HepG2 (cell line): ENCODE data around the gene C20orf204. TPM values are rescaled to one million over a fixed set of nuclear protein-coding genes. Genes with fewer than 3 reads are reported as not detected.

Source experiments
- ATAC-seq: fragments of 200-7000 bp; cut with Tn5 transposase; 3 replicates; pipeline ENCODE4 v1.9.1; 2020; ENCODE audit warnings: mild to moderate bottlenecking, moderate library complexity
- BruUV-seq: library from RNA; stranded (reverse); fragments of 400-500 nt; replicated peaks from 2 replicates; lab custom pipeline; 2021; lab: Mats Ljungman, UMichigan
- CTCF ChIA-PET: fragments of 300-600 bp; formaldehyde crosslinking; extraction: SDS; loops from one replicate; lab custom pipeline; 2021; ENCODE audit warnings: low total read pairs, inconsistent platforms, low intra/inter-chr PET ratio; lab: Yijun Ruan, JAX
- POLR2A ChIA-PET: fragments of 350-600 bp; sonication (Branson Sonifier 250); formaldehyde crosslinking; loops from one replicate; lab custom pipeline; 2020; ENCODE audit warnings: antibody characterized with exemption, inconsistent platforms; lab: Yijun Ruan, JAX
- DNase-seq: peaks from one replicate; pipeline ENCODE4 v3.0.0-alpha.2; 2015; ENCODE audit warnings: low spot score
- FAIRE-seq: peaks from 3 replicates; lab custom pipeline; 2011; peaks lifted over from hg19 to GRCh38; lab: Jason Lieb, UNC
- H2AFZ ChIP-seq: one replicate; pipeline ENCODE4 v1.6.1; 2011; ENCODE audit warnings: low read length, inconsistent platforms
- H3K27ac ChIP-seq: fragments of 300-600 bp; 3 replicates; pipeline ENCODE4 v1.8.0; 2011; ENCODE audit warnings: mixed run types, mild to moderate bottlenecking, mixed read lengths, low read length, inconsistent platforms; ENCODE audit not compliant: insufficient read depth; ENCODE audit errors: extremely low read length
- H3K27me3 ChIP-seq, 2 experiments: fragments of 200-600 bp in 1 of 2; 2 replicates in 1 of 2; 3 replicates in 1 of 2; pipeline versions ENCODE4 v1.6.0 to v1.8.0; 2011; ENCODE audit warnings: low read length in 2 of 2, mild to moderate bottlenecking in 2 of 2, moderate library complexity in 2 of 2, inconsistent platforms in 1 of 2; ENCODE audit not compliant: insufficient read depth in 2 of 2, control insufficient read depth in 1 of 2
- H3K36me3 ChIP-seq, 2 experiments: fragments of 200-600 bp in 1 of 2; replicated peaks in 1 of 2; 2 replicates in 1 of 2; 3 replicates in 1 of 2; pipeline versions ENCODE4 v1.5.1 to v1.8.0; 2011; ENCODE audit warnings: low read length in 2 of 2, inconsistent platforms in 1 of 2; ENCODE audit not compliant: insufficient read depth in 2 of 2, control insufficient read depth in 1 of 2
- H3K4me1 ChIP-seq: 2 replicates; pipeline ENCODE4 v1.5.1; 2012; ENCODE audit warnings: low read length, inconsistent platforms; ENCODE audit not compliant: insufficient read depth
- H3K4me2 ChIP-seq: 2 replicates; pipeline ENCODE4 v1.6.0; 2011; ENCODE audit warnings: low read depth, low read length, inconsistent platforms
- H3K4me3 ChIP-seq, 3 experiments: fragments of 200-600 bp in 1 of 3; sonication (generic), shearing (Covaris generic) in 1 of 3; replicated peaks in 1 of 3; 2 replicates each; pipeline ENCODE4 v1.5.1; 2011 to 2016; ENCODE audit warnings: low read length in 3 of 3, inconsistent platforms in 2 of 3, low read depth in 2 of 3, mild to moderate bottlenecking in 2 of 3, control low read depth in 1 of 3, mixed read lengths in 1 of 3; ENCODE audit not compliant: insufficient read depth in 1 of 3
- H3K79me2 ChIP-seq: one replicate; pipeline ENCODE4 v1.6.1; 2011; ENCODE audit warnings: low read length, inconsistent platforms; ENCODE audit not compliant: insufficient read depth
- H3K9ac ChIP-seq: 2 replicates; pipeline ENCODE4 v1.6.0; 2011; ENCODE audit warnings: mild to moderate bottlenecking, low read depth, low read length, inconsistent platforms; ENCODE audit not compliant: insufficient read depth
- H3K9me3 ChIP-seq: 2 replicates; pipeline ENCODE4 v1.5.1; 2012; ENCODE audit warnings: mild to moderate bottlenecking, low read length
- H4K20me1 ChIP-seq: 2 replicates; pipeline ENCODE4 v1.6.0; 2011; ENCODE audit warnings: inconsistent platforms, mild to moderate bottlenecking, low read length, moderate library complexity; ENCODE audit not compliant: insufficient read depth
- PAX8 ChIP-seq: sonication (generic); formaldehyde crosslinking; IDR thresholded peaks from 2 replicates; pipeline ENCODE4 v1.8.0; 2022; ENCODE audit warnings: mild to moderate bottlenecking, missing genetic modification reagents, borderline replicate concordance
- REPIN1 ChIP-seq: sonication (generic); formaldehyde crosslinking; IDR thresholded peaks from 2 replicates; pipeline ENCODE4 v1.8.0; 2022; ENCODE audit warnings: missing genetic modification reagents, low read depth, mild to moderate bottlenecking, borderline replicate concordance
- SMAD9 ChIP-seq: sonication (generic); formaldehyde crosslinking; IDR thresholded peaks from 2 replicates; pipeline ENCODE4 v1.5.1; 2020; ENCODE audit warnings: mild to moderate bottlenecking, missing genetic modification reagents
- SP2 ChIP-seq: sonication (generic); formaldehyde crosslinking; IDR thresholded peaks from 2 replicates; pipeline ENCODE4 v1.5.1; 2020; ENCODE audit warnings: mild to moderate bottlenecking, missing genetic modification reagents
- SRSF1 ChIP-seq: fragments of 200-400 bp; formaldehyde crosslinking; optimal IDR thresholded peaks from 2 replicates; pipeline ENCODE3; 2017; ENCODE audit warnings: mild to moderate bottlenecking, low read depth, low read length, moderate library complexity
- ZFP36L2 ChIP-seq: sonication (generic); formaldehyde crosslinking; IDR thresholded peaks from 2 replicates; pipeline ENCODE4 v1.4.0; 2020; ENCODE audit warnings: missing genetic modification reagents
- ZIK1 ChIP-seq: sonication (generic); formaldehyde crosslinking; IDR thresholded peaks from 2 replicates; pipeline ENCODE4 v1.5.0; 2020; ENCODE audit warnings: mild to moderate bottlenecking, low read depth, missing genetic modification reagents, borderline replicate concordance
- ZNF468 ChIP-seq: sonication (generic); formaldehyde crosslinking; IDR thresholded peaks from 2 replicates; pipeline ENCODE4 v1.8.0; 2022; ENCODE audit warnings: mild to moderate bottlenecking, moderate library complexity, missing genetic modification reagents
- ZNF607 ChIP-seq: sonication (generic); formaldehyde crosslinking; IDR thresholded peaks from 2 replicates; pipeline ENCODE4 v1.5.1; 2020; ENCODE audit warnings: missing genetic modification reagents, mild to moderate bottlenecking, borderline replicate concordance
- WGBS: methylation state at CpG from one replicate; pipeline ENCODE4 v1.1.6; 2017; ENCODE audit warnings: low lambda C conversion rate; 5-methylcytosine and 5-hydroxymethylcytosine counted together
- in situ Hi-C: cut with HindIII; loops from 2 replicates; pipeline ENCODE4 v1.10.0; 2017; ENCODE audit warnings: low pct_unique_long_range_greater_than_20kb; ENCODE audit not compliant: extremely low pct_ligation_motif_present
- intact Hi-C: fragments of 100-400 bp; cut with micrococcal nuclease; formaldehyde crosslinking; loops from one replicate; pipeline ENCODE4 v1.10.0; 2022; ENCODE audit not compliant: unreplicated experiment
- polyA plus RNA-seq, 8 experiments: library from polyadenylated mRNA; depleted of rRNA in 3 of 8; stranded (reverse) in 7 of 8; unstranded in 1 of 8; fragments of >200 nt; fragmentation: Illumina TruSeq in 4 of 8; extraction: Trizol in 4 of 8; gene quantifications; 2 replicates each; pipeline versions ENCODE4 v1.2.1 to v1.2.3, GENCODE V29; 2011 to 2016; ENCODE audit warnings: low read depth in 4 of 8, missing spikeins in 1 of 8, mixed read lengths in 1 of 8; ENCODE audit not compliant: insufficient read depth in 1 of 8
- total RNA-seq, 5 experiments: library from RNA; depleted of rRNA; stranded (reverse); fragments of >200 nt; fragmentation: Illumina TruSeq; extraction: Trizol; gene quantifications; 2 replicates each; pipeline ENCODE4 v1.2.3, GENCODE V29; 2016; ENCODE audit warnings: low read depth in 1 of 5
- TF ChIP-seq, protein P1 (sequence below): sonication (generic); formaldehyde crosslinking; IDR thresholded peaks from 2 replicates; pipeline ENCODE4 v1.5.0; 2020; ENCODE audit warnings: missing genetic modification reagents, mild to moderate bottlenecking, borderline replicate concordance
- TF ChIP-seq, protein P2 (sequence below): sonication (generic); formaldehyde crosslinking; IDR thresholded peaks from 2 replicates; pipeline ENCODE4 v1.5.0; 2020; ENCODE audit warnings: missing genetic modification reagents
- TF ChIP-seq, protein P3 (sequence below): sonication (generic); formaldehyde crosslinking; IDR thresholded peaks from 2 replicates; pipeline ENCODE4 v1.8.0; 2022; ENCODE audit warnings: missing genetic modification reagents, mild to moderate bottlenecking, moderate library complexity, borderline replicate concordance
- TF ChIP-seq, protein P4 (sequence below): sonication (generic); formaldehyde crosslinking; IDR thresholded peaks from 2 replicates; pipeline ENCODE4 v1.8.1; 2023; ENCODE audit warnings: missing genetic modification reagents, mild to moderate bottlenecking, borderline replicate concordance

Gene C20orf204
- total and polyA plus RNA-seq, 2 of the 13 experiments (the other 11 are each of a cell fraction or from before 2014, with no cell fraction given) = 22.1 to 80.0 TPM

DNA sequence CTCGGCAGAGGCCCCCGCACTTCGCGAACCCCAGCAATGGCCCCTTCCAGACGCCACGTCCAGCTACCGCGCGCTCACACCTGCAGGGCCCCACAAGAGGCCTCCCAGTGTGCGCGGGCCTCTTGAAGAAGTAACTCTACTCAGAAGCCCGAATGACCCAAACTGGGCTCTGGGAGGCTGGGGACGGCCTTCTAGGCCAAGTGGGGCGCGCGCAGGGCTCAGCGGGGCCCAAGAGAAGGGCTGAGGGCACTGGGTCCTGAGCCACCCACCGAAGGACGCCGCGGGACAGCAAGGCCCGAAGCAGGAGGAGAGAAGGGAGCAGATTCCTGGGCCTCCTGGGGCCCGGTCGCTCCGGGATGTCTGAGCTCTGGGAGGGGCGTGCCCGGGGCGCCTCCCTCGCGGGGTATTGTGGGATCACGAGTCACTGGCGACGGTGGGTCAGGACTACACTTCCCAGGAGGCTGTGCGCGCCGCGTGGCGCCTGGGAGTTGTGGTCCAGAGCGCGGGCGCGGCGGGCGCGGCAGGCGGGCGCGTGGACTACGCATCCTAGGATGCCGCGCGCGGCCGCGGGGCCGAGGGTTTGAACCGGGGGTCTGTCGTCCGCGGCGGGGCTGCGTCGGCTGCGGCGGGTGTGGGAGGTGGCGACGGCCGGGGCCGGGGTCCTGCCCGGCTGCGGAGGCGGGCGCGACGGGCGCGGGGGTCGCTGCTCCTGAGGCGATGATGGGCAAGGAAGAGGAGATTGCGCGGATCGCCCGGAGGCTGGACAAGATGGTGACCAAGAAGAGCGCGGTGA, 26.8 kb downstream of the C20orf204 start, which contains the start of gene TCEA2 (continued):
- TF ChIP-seq, protein P1, sequence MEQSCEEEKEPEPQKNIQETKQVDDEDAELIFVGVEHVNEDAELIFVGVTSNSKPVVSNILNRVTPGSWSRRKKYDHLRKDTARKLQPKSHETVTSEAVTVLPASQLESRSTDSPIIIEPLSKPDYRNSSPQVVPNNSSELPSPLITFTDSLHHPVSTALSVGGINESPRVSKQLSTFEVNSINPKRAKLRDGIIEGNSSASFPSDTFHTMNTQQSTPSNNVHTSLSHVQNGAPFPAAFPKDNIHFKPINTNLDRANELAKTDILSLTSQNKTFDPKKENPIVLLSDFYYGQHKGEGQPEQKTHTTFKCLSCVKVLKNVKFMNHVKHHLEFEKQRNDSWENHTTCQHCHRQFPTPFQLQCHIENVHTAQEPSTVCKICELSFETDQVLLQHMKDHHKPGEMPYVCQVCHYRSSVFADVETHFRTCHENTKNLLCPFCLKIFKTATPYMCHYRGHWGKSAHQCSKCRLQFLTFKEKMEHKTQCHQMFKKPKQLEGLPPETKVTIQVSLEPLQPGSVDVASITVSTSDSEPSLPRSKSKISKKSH (CRISPR knock-in tag) = peak; percentile 93
- TF ChIP-seq SRSF1 (peak; percentile 98), REPIN1 (CRISPR knock-in tag) (peak; percentile 76), ZFP36L2 (CRISPR knock-in tag) (peak; percentile 29; the same call in 1 of the 2 replicates)
- TF ChIP-seq, protein P2, sequence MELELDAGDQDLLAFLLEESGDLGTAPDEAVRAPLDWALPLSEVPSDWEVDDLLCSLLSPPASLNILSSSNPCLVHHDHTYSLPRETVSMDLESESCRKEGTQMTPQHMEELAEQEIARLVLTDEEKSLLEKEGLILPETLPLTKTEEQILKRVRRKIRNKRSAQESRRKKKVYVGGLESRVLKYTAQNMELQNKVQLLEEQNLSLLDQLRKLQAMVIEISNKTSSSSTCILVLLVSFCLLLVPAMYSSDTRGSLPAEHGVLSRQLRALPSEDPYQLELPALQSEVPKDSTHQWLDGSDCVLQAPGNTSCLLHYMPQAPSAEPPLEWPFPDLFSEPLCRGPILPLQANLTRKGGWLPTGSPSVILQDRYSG = peak; percentile 74
- TF ChIP-seq, all 625 proteins: peak for 419

DNA sequence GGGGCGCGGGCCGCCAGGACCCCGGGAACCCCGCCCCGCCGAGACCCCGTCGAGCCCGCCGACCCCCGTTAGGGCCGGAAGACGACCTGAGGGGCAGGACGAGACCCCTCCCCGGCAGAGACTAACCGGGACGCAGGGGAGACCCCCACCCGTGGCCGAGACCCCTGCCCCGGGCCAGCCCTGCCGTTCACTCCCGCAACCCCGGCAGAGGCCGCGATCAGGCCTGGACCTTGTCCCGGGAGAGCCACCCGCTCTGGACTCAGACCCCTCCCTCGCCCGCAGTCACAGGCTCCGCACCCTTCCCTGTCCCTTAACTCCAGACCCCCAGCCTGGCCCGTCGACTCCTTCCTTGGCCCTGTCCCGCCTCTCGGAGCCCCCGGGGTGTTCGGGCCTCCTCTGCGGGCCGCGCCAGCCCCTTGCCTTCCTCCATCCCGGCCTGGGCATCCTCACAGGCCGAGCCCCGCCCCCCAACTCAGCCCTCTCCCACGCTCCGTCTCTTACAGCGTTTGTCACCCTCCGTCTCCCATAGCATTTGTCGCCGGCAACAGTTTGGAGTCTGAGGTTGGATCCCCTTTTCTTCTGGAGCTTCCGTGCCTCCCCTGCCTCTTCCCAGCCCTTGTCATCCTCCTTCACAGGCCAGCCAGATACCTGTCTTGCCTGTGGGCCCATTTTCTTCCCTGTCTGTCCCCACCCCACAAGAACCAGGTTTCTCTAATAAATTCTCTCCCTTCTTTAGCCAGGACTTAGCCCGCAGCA, 27.6 kb downstream of the C20orf204 start:
- ChIA-PET POLR2A (interaction anchor here (0.6 to 4.6 kb wide), 26 partner anchors 8 to 411 kb away, joined by 3 to 113 read pairs (median 7); partner anchors contain the start of genes C20orf204, LKAAEAR1, OPRL1 and PRPF6), CTCF (interaction anchor here (1.5 kb wide), 1 partner anchor 83 kb away, joined by 4 read pairs; the partner anchor contains the start of gene PRPF6)
- FAIRE-seq (peak; percentile 4), DNase-seq (no peak), ATAC-seq (peak; percentile 35)
- WGBS = under 1% methylated on average over 35 of the region's 51 CpGs
- in situ Hi-C loops = no loop called here
- TSS peak; percentile 78 for BruUV-seq
- H3K9me3 ChIP-seq = no peaks in the 10 kb centered on the region
- no peaks in the 10 kb centered on the region for H3K79me2 ChIP-seq
- H3K4me1 ChIP-seq = peaks cover 57% of the 10 kb centered on the region
- H3K36me3 ChIP-seq = no peaks in the 10 kb centered on the region
- H3K4me2 ChIP-seq = peak overlapping the region; percentile 95
- H3K4me3 ChIP-seq = peak overlapping the region; percentile 82 to 98 (median 90)
- H3K27ac ChIP-seq = peak overlapping the region; percentile 78
- intact Hi-C loops = loop anchor here (2.0 kb wide), 1 partner anchor 17 kb away; the partner anchor contains the start of gene OPRL1
- H3K27me3 ChIP-seq = peaks cover 3 to 6% of the 10 kb centered on the region in 2 experiments; a peak in 2 of 5 replicates
- peak overlapping the region; percentile 82 for H3K9ac ChIP-seq
- H4K20me1 ChIP-seq = peaks cover 4% of the 10 kb centered on the region; the same call in 1 of the 2 replicates
- no peak overlapping the region for H2AFZ ChIP-seq
- TF ChIP-seq, protein P3, sequence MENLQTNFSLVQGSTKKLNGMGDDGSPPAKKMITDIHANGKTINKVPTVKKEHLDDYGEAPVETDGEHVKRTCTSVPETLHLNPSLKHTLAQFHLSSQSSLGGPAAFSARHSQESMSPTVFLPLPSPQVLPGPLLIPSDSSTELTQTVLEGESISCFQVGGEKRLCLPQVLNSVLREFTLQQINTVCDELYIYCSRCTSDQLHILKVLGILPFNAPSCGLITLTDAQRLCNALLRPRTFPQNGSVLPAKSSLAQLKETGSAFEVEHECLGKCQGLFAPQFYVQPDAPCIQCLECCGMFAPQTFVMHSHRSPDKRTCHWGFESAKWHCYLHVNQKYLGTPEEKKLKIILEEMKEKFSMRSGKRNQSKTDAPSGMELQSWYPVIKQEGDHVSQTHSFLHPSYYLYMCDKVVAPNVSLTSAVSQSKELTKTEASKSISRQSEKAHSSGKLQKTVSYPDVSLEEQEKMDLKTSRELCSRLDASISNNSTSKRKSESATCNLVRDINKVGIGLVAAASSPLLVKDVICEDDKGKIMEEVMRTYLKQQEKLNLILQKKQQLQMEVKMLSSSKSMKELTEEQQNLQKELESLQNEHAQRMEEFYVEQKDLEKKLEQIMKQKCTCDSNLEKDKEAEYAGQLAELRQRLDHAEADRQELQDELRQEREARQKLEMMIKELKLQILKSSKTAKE (CRISPR knock-in tag) = no peak
- TF ChIP-seq ZNF468 (CRISPR knock-in tag) (0 out of 2 replicates have a peak, but pooled peaks have one; percentile 12), SMAD9 (CRISPR knock-in tag) (peak; percentile 48; the same call in 1 of the 2 replicates), PAX8 (CRISPR knock-in tag) (no peak), SP2 (CRISPR knock-in tag) (no peak), ZNF607 (CRISPR knock-in tag) (0 out of 2 replicates have a peak, but pooled peaks have one; percentile 66), ZIK1 (CRISPR knock-in tag) (no peak)
- TF ChIP-seq, protein P4, sequence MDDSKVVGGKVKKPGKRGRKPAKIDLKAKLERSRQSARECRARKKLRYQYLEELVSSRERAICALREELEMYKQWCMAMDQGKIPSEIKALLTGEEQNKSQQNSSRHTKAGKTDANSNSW = 0 out of 2 replicates have a peak, but pooled peaks have one; percentile 16
